Naive thymus-derived CD8-positive, alpha-beta T cell (primary cell): Measurements from ENCODE around the gene LIMCH1. TPM values are rescaled to one million over a fixed set of nuclear protein-coding genes. Genes with fewer than 3 reads are reported as not detected.
A peak's percentile ranks its signal among the peaks of the same experiment; 100 is the strongest.
"Not testable (repeated sequence)": the region's sequence is repeated elsewhere in the genome, so short reads cannot be mapped to it uniquely, and the experiment has no call there.

Experiments
- ATAC-seq, 2 donors: fragments of 150-1000 bp; cut with Tn5 transposase in 1 of 2; sonication (Bioruptor Pico), chemical (Tn5 transposase) in 1 of 2; 1 replicate in 1 of 2; 2 replicates in 1 of 2; pipeline ENCODE4 v1.10.0; 2021; ENCODE audit warnings: mild to moderate bottlenecking in 2 of 2, moderate library complexity in 2 of 2
- POLR2A ChIA-PET: fragments of 350-600 bp; sonication (Branson Sonifier 250); formaldehyde crosslinking; loops from one replicate; lab custom pipeline; 2021; ENCODE audit warnings: antibody characterized with exemption; lab: Charles Lee
- DNase-seq, 10 donors: peaks; one replicate each; pipeline versions ENCODE4 v3.0.0 to v3.0.0-alpha.2; 2020 to 2022
- H3K27ac Mint-ChIP-seq, 10 donors: one replicate each; pipeline ENCODE4 v1.8.0; 2020 to 2022; ENCODE audit warnings: mild to moderate bottlenecking in 10 of 10, mixed read lengths in 10 of 10, moderate library complexity in 4 of 10, inconsistent platforms in 1 of 10
- H3K27me3 Mint-ChIP-seq, 5 donors: one replicate each; pipeline ENCODE4 v1.8.0; 2021 to 2022; ENCODE audit warnings: mixed read lengths in 5 of 5
- H3K36me3 Mint-ChIP-seq, 3 donors: one replicate each; pipeline ENCODE4 v1.8.0; 2020 to 2022; ENCODE audit warnings: mixed read lengths in 3 of 3, mild to moderate bottlenecking in 2 of 3, inconsistent platforms in 1 of 3
- H3K4me1 Mint-ChIP-seq, 4 donors: one replicate each; pipeline ENCODE4 v1.8.0; 2021 to 2022; ENCODE audit warnings: mixed read lengths in 4 of 4
- H3K4me3 Mint-ChIP-seq, 10 donors: one replicate each; pipeline ENCODE4 v1.8.0; 2020 to 2022; ENCODE audit warnings: mild to moderate bottlenecking in 10 of 10, mixed read lengths in 10 of 10, moderate library complexity in 6 of 10, inconsistent platforms in 1 of 10
- H3K9me3 Mint-ChIP-seq, 9 donors: one replicate each; pipeline ENCODE4 v1.8.0; 2020 to 2022; ENCODE audit warnings: mixed read lengths in 9 of 9, mild to moderate bottlenecking in 3 of 9, inconsistent platforms in 1 of 9, moderate library complexity in 1 of 9
- polyA plus RNA-seq, 3 donors: library from polyadenylated mRNA; unstranded; fragments of 300-500 nt; fragmentation: Illumina TruSeq; gene quantifications; one replicate each; pipeline ENCODE4 v1.2.3, GENCODE V29; 2021
- total RNA-seq, 8 experiments: library from RNA in 2 of 8; stranded (reverse) in 2 of 8; gene quantifications; one replicate each; pipeline ENCODE4 v1.2.3 and lab custom pipeline; 2021 to 2026

LIMCH1 gene
- total and polyA plus RNA-seq, 5 experiments from 2014 or later, result not detected

DNA sequence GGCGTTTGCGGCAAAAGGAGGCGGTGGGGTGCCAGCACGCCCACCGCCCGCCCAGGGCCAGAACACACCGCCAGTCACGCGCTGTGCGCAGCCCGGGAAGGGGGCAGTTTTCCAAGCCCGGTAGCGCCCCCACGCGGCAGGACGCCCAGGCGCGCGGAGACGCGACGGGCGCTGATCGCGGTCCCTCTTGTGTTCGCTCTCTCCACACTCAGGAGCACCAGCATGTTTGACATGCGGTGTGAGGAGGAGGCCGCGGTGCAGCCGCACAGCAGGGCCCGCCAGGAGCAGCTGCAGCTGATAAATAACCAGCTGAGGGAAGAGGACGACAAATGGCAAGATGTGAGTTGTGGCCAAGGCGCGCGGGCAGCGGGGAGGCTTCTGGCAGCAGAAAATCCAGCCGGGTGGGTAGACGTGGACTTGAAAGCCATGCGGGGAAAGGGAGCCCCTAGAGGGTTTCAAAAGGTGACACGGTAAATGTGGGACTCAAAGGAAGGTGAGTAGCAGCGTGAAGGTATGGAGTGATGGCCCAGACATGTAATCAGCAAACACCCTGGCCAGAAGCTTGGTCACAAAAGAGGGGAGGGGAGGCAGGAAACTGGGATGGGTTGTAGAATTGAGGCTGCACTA, 106.4 kb downstream of the LIMCH1 start:
- Mint-ChIP-seq H3K4me3 (no peak overlapping the region), H3K9me3 (peaks cover 0 to 4% (median 0%) of the 10 kb centered on the region in 9 donors), H3K4me1 (peaks cover 0 to 7% (median 0%) of the 10 kb centered on the region in 4 donors), H3K36me3 (peaks cover 0 to 5% (median 0%) of the 10 kb centered on the region in 3 donors), H3K27ac (no peak overlapping the region), H3K27me3 (peaks cover 13 to 54% (median 32%) of the 10 kb centered on the region in 5 donors)
- ATAC-seq (no peak), DNase-seq (no peak)
- POLR2A ChIA-PET, result no interaction called here

DNA sequence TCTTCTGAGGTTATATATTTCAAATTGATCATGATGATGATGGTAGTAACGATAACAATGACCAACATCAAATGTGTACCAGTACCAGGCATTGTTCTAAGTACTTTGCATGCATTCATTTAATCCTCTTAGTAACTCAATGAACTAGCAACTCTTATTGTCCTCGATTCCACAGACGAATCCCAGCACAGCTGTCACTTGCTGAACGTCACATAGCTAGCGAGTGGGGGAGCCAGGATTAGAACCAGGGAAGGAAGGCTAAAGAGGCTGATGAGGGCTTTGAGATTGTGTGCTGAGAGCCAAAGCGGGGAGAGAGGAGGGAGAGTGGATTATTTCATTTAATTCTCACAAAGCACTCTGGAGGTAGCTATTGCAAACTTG, 106.9 kb downstream of the LIMCH1 start:
- Mint-ChIP-seq H3K9me3 (peaks cover 0 to 4% (median 0%) of the 10 kb centered on the region in 9 donors), H3K4me1 (peaks cover 0 to 7% (median 0%) of the 10 kb centered on the region in 4 donors), H3K36me3 (peaks cover 0 to 5% (median 0%) of the 10 kb centered on the region in 3 donors), H3K27ac (no peak overlapping the region), H3K4me3 (no peak overlapping the region), H3K27me3 (peaks cover 13 to 49% (median 32%) of the 10 kb centered on the region in 5 donors)
- no peak for DNase-seq
- no peak for ATAC-seq
- POLR2A ChIA-PET, result no interaction called here

DNA sequence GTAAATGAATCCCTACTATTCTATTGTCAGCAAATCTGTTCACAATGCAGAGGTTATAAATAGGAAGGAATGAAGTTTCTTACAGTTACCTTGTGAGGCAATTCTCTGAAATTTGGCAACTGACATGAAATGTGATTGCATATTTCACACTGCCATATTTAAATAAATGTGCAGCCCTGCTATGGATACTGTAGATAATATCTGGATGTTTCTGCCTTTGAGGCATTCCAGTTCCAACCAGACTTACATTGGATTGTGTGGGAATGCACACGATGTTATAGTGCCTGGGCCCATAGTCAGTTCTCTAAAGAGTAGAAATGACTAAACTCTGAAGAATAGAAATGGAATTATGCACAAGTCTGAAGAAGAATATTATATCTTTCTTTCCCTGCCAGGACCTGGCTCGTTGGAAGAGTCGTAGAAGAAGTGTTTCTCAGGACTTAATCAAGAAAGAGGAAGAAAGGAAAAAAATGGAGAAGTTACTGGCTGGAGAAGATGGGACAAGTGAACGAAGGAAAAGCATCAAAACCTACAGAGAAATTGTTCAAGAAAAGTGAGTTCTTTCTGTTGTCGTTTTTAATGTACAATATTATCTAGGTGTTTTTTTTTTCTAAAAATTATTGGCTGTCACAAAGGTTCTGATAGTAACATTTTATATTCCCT, 107.9 kb downstream of the LIMCH1 start:
- Mint-ChIP-seq H3K4me3 (no peak overlapping the region), H3K4me1 (peaks cover 0 to 7% (median 0%) of the 10 kb centered on the region in 4 donors), H3K36me3 (peaks cover 0 to 5% (median 0%) of the 10 kb centered on the region in 3 donors), H3K27me3 (peaks cover 16 to 46% (median 29%) of the 10 kb centered on the region in 5 donors), H3K27ac (peak overlapping the region in 1 of 10 donors; percentile 9), H3K9me3 (peaks cover 0 to 4% (median 0%) of the 10 kb centered on the region in 9 donors)
- POLR2A ChIA-PET, result no interaction called here
- DNase-seq, result no peak
- no peak for ATAC-seq

DNA sequence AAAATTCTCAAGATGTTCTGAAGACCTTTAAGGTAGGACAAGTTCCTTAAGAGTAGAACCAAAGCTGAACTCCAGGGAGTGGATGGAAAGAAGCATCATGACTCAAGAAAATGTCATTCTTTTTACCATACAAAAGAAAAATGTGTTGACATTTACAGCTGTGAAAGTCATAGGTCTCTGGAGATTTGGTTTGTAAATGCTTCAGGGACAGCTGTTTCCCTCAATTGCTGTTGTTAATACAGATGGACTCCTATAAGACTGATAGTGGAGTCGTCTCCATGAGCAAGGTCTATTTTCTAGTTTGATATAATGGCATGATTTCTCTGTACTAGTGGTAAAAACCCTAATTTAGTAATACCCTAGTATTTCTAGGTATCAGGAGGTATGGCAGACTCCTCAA, 108.9 kb downstream of the LIMCH1 start:
- POLR2A ChIA-PET, result no interaction called here

DNA sequence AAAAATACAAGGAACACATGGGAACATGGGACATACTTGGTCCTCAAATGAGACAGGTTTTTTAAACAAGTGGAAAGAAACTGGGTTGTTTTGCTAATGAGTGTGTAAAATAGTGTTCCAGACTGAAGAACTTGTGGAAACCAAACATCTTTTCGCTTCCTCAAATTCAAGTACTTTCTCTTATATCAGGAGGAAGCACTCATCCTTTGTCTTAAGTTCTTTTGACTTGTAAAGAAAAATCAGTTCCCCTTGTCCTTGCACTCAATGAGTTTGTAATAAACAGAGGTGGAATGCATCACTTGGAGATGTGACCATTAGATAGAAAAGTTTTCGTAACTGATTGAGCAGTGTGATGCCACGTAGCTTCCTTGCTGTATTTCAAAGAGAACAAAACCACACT, 109.4 kb downstream of the LIMCH1 start:
- POLR2A ChIA-PET, result no interaction called here
- Mint-ChIP-seq H3K4me3 (no peak overlapping the region), H3K36me3 (peaks cover 0 to 5% (median 0%) of the 10 kb centered on the region in 3 donors)

More for the DNA sequence above, 108.9 kb downstream of the LIMCH1 start:
- ATAC-seq, result no peak
- no peak for DNase-seq
- no peak overlapping the region for H3K4me3 Mint-ChIP-seq
- H3K36me3 Mint-ChIP-seq, result peaks cover 0 to 5% (median 0%) of the 10 kb centered on the region in 3 donors
- peaks cover 16 to 39% (median 29%) of the 10 kb centered on the region in 5 donors for H3K27me3 Mint-ChIP-seq
- no peak overlapping the region for H3K27ac Mint-ChIP-seq
- peaks cover 0 to 4% (median 0%) of the 10 kb centered on the region in 9 donors for H3K9me3 Mint-ChIP-seq
- peaks cover 0 to 7% (median 0%) of the 10 kb centered on the region in 4 donors for H3K4me1 Mint-ChIP-seq

DNA sequence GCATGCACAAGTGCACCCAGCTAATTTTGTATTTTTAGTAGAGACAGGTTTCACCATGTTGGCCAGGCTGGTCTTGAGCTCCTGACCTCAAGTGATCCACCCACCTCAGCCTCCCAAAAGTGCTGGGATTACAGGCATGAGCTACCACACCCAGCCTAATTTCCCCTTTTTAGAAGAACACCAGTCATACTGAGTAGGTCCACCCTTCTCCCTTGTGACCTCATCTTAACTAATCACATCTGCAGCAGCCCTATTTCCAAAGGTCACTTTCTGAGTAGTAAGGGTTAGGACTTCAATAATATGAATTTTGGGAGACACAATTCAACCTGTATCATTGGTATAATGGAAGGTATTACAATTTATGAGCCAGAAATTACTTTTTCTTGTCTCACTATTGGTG, 113.2 kb downstream of the LIMCH1 start:
- POLR2A ChIA-PET, ATAC-seq, H3K9me3 Mint-ChIP-seq, H3K4me1 Mint-ChIP-seq, H3K4me3 Mint-ChIP-seq, H3K36me3 Mint-ChIP-seq, H3K27ac Mint-ChIP-seq, DNase-seq: not testable (repeated sequence)
- peaks cover 3 to 29% (median 10%) of the 10 kb centered on the region in 5 donors for H3K27me3 Mint-ChIP-seq

More for the DNA sequence above, 109.4 kb downstream of the LIMCH1 start:
- peaks cover 16 to 39% (median 29%) of the 10 kb centered on the region in 5 donors for H3K27me3 Mint-ChIP-seq
- no peak for ATAC-seq
- peaks cover 0 to 4% (median 0%) of the 10 kb centered on the region in 9 donors for H3K9me3 Mint-ChIP-seq
- no peak for DNase-seq
- peaks cover 0 to 7% (median 0%) of the 10 kb centered on the region in 4 donors for H3K4me1 Mint-ChIP-seq
- H3K27ac Mint-ChIP-seq, result no peak overlapping the region

DNA sequence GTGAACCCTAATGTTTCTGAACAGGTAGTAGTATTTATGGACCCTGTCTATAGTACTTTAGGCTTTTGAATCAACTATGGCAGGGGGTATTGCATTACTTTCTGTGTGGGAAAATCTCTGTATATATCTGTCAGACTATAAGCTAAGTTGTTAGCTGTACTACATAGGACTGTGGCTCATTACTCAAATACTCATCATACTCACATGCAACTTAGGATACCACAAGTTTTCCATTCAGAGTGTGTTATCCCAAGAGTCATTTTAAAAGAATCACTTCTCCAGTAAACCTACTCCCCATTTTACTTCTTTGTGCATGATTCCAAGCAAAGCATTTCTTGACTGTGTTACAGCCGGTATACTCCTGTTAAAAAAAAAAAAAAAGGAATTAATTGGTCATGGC, 115.0 kb downstream of the LIMCH1 start:
- ATAC-seq (no peak), DNase-seq (no peak)
- Mint-ChIP-seq H3K4me3 (no peak overlapping the region), H3K9me3 (peaks cover 0 to 2% (median 0%) of the 10 kb centered on the region in 9 donors), H3K27me3 (peaks cover 2 to 24% (median 8%) of the 10 kb centered on the region in 5 donors), H3K4me1 (no peaks in the 10 kb centered on the region), H3K36me3 (no peaks in the 10 kb centered on the region), H3K27ac (no peak overlapping the region)
- POLR2A ChIA-PET, result no interaction called here

DNA sequence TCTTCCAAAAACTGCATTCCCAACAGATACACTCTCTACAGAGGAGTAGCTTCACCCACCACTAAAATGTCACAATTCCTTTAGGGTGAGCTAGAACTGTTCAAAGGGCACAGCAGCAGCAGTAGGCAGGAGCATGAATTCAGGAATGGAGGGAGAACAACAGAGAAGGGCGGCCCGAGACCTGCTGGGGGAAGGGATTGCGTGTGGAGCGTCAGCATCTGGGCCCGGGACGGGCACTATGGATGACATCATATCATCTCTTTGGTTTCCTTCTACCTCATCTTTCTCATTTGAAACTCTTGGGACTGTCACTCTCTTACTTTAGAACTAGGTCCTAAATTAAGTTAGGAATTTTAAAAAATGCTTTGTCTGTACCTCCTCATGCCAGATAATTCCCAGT, 115.6 kb downstream of the LIMCH1 start:
- DNase-seq (no peak), ATAC-seq (no peak)
- H3K27ac Mint-ChIP-seq, result no peak overlapping the region
- H3K9me3 Mint-ChIP-seq, result peaks cover 0 to 2% (median 0%) of the 10 kb centered on the region in 9 donors
- no peaks in the 10 kb centered on the region for H3K4me1 Mint-ChIP-seq
- POLR2A ChIA-PET, result no interaction called here
- peaks cover 0 to 19% (median 8%) of the 10 kb centered on the region in 5 donors for H3K27me3 Mint-ChIP-seq
- H3K4me3 Mint-ChIP-seq, result no peak overlapping the region
- H3K36me3 Mint-ChIP-seq, result no peaks in the 10 kb centered on the region

DNA sequence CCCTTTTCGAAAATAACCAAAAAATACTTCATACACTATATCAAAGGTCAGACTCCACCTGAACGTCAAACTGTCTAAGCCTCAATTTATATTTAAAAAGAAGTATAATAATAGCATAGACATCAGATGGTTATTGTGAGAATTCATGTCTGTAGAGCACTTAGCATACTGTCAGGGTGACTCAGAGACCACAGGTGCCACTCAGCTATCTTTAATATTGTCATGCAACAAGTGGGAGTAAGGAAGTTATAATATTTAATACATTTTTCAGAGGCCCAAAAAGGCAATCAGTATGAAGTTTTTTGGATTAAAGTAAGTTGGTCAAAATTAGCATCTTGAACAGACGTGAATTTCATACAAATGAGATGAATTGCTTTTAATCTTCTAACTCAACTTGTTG, 117.2 kb downstream of the LIMCH1 start:
- Mint-ChIP-seq H3K4me3 (no peak overlapping the region), H3K27me3 (peaks cover 2 to 17% (median 8%) of the 10 kb centered on the region in 5 donors), H3K36me3 (no peaks in the 10 kb centered on the region), H3K27ac (no peak overlapping the region), H3K9me3 (peaks cover 0 to 2% (median 0%) of the 10 kb centered on the region in 9 donors), H3K4me1 (no peaks in the 10 kb centered on the region)
- ATAC-seq (no peak), DNase-seq (no peak)
- POLR2A ChIA-PET, result no interaction called here

DNA sequence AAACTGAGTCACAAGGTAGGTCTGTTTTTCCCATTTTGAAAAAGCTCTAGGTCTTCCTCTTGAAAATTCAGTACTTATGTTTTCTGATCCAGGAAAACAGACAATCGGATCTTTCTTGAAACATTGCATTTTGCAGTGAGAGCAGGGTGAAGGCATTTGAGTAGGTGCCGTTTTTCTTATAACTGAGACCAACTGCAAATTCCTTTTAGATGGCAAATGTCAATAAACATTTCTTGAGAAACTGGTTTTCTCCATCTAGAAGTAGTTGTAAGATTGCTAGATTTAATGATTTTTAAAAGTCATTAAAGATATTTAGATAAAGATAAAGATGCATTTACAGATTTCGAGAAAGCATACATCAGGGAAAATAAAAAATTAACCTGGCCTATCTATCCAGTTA, 118.1 kb downstream of the LIMCH1 start:
- POLR2A ChIA-PET, result no interaction called here
- Mint-ChIP-seq H3K4me1 (no peaks in the 10 kb centered on the region), H3K9me3 (peaks cover 0 to 2% (median 0%) of the 10 kb centered on the region in 9 donors), H3K4me3 (no peak overlapping the region), H3K27me3 (peaks cover 2 to 24% (median 12%) of the 10 kb centered on the region in 5 donors), H3K27ac (no peak overlapping the region), H3K36me3 (no peaks in the 10 kb centered on the region)
- ATAC-seq, result no peak
- no peak for DNase-seq

DNA sequence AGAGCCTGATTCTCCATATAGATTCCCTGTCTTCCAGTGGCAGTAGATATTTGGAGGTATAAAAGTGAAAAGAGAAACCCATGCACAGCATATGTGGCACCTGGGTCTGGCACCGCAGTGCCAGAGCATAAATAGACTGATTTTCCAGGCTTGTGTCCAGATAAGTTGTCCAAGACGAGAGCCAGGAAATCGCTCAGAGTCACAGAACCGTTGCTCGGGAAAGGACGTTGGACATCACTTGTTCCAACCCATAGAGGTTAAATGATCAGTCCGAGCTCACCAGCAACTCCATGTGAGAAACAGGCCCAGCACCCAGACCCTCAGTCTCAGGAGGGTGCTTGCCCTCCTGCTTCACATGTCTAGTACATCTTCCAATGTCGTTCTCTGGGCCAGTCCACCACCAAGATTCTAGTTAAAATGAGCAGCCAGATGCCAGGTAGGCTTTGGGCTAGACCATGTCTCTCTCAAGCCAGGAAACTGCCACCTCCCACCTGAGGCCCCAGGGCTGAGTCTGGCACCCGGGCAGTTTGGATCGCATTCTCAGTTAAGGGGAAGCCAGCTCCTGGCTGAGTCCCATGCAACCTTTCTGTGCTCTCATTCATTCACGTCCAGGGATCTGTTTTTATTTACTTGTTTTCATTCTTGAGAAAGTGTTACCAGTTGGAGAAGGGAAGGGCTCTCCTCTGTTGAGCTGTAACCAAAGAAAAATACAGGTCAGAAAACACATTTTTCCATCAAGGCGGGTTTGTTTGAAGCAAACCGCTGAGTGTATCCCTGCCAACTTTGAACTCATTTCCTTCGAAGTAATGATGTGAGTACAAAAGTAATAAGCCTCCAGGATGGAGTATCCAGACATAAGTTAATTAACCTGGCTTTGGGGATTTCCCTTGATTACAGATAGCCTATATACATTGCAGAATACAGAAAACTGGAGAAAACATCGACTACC, 118.9 kb downstream of the LIMCH1 start:
- H3K36me3 Mint-ChIP-seq, result no peaks in the 10 kb centered on the region
- peaks cover 2 to 24% (median 13%) of the 10 kb centered on the region in 5 donors for H3K27me3 Mint-ChIP-seq
- no peak overlapping the region for H3K27ac Mint-ChIP-seq
- no peak for DNase-seq
- peaks cover 0 to 2% (median 0%) of the 10 kb centered on the region in 9 donors for H3K9me3 Mint-ChIP-seq
- POLR2A ChIA-PET, result no interaction called here
- H3K4me1 Mint-ChIP-seq, result no peaks in the 10 kb centered on the region
- no peak for ATAC-seq
- no peak overlapping the region for H3K4me3 Mint-ChIP-seq

DNA sequence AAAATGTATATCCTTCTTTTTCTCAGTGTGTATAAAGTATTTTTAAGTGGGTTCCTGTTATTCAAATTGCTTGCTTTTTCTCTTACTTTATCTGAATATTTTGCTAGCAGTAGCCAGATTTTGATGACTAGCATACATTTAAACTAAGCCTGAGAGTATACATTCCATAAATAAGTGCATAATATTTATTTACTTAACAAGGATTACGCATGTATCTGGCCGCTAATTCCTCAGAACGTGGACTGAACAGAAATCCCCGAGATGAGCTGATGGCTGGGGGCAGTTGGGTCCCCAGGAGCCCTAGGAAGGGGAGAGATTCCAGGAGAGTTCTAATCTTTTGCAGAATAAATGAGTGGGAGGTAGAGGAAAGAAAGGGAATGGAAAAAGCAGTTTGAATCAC, 119.6 kb downstream of the LIMCH1 start:
- no peak overlapping the region for H3K4me3 Mint-ChIP-seq
- no peaks in the 10 kb centered on the region for H3K36me3 Mint-ChIP-seq
- H3K27me3 Mint-ChIP-seq, result peaks cover 2 to 27% (median 15%) of the 10 kb centered on the region in 5 donors
- ATAC-seq (no peak), DNase-seq (no peak)
- POLR2A ChIA-PET, result no interaction called here
- H3K9me3 Mint-ChIP-seq, result peaks cover 0 to 2% (median 0%) of the 10 kb centered on the region in 9 donors
- no peak overlapping the region for H3K27ac Mint-ChIP-seq
- H3K4me1 Mint-ChIP-seq, result no peaks in the 10 kb centered on the region
